Measurements from ENCODE around the gene NONO.

The NONO gene

GRCh38 chrX:71283403-71284143 is at the start of gene NONO:
Gene NONO (plus strand): TSS chrX:71283635. CDS start chrX:71290638, 7,003 bp downstream.
- TF ChIP-seq CTCF (IDR thresholded peaks at IDR 0.05; ENCODE audit: control insufficient read depth, insufficient read depth, low read depth, low read length, missing control alignments) = no peak
- DNase-seq (ENCODE audit: low read depth) = peak; percentile 97

GRCh38 chrX:71235482-71235881 is 48.0 kb upstream of the NONO start:
- no peak for TF ChIP-seq CTCF (IDR thresholded peaks at IDR 0.05; ENCODE audit: control insufficient read depth, insufficient read depth, low read depth, low read length, missing control alignments)
- H3K4me3 ChIP-seq (ENCODE audit: control insufficient read depth, low read depth, low read length) = no peak overlapping the region
- no peak for DNase-seq (ENCODE audit: low read depth)

More at GRCh38 chrX:71283403-71284143, at the start of gene NONO:
- H3K4me3 ChIP-seq (ENCODE audit: control insufficient read depth, low read depth, low read length) = peak within 1 kb of the TSS; percentile 67

DNA sequence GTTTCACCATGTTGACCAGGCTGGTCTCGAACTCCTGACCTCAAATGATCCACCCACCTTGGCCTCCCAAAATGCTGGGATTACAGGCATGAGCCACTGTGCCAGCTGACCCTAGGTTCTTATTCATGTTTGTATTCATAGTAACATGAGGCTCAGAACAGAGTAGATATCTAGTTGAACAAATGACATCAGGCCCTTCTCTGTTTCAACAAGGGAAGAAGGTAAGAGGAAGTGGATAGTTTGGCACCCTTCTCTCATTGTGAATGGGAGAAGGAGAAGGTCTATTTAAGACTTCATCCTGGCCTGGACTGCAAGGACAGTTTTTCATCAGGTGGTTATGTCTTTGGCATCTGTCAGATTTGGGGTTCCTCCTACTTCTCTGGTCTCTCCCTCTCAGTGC is 46.6 kb upstream of the NONO start:
- no peak for DNase-seq (ENCODE audit: low read depth)
- no peak overlapping the region for H3K4me3 ChIP-seq (ENCODE audit: control insufficient read depth, low read depth, low read length)
- TF ChIP-seq CTCF (IDR thresholded peaks at IDR 0.05; ENCODE audit: control insufficient read depth, insufficient read depth, low read depth, low read length, missing control alignments) = no peak

DNA sequence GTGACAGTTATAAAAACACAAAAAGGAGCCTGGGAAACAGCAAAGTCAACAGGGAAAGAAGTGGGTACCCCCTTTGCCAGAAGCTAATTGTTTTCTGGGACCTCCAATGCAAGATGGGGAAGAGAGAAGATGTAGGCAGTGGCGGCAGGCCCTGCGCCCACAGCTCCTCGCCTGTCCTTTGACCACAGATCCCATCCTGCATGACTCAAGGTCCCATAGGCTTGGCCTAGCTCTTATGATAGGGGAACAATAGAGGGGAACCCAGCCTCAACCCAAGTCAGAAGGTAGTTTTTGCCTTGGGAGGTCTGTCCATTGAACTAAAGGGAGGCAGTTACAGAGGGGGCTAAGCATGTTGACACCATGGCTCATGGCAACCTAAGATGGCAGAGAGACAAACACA is 43.7 kb upstream of the NONO start:
- no peak for TF ChIP-seq CTCF (IDR thresholded peaks at IDR 0.05; ENCODE audit: control insufficient read depth, insufficient read depth, low read depth, low read length, missing control alignments)
- no peak overlapping the region for H3K4me3 ChIP-seq (ENCODE audit: control insufficient read depth, low read depth, low read length)

GRCh38 chrX:71241301-71241700 is 42.1 kb upstream of the NONO start:
- DNase-seq (ENCODE audit: low read depth) = no peak
- TF ChIP-seq CTCF (IDR thresholded peaks at IDR 0.05; ENCODE audit: control insufficient read depth, insufficient read depth, low read depth, low read length, missing control alignments) = no peak
- H3K4me3 ChIP-seq (ENCODE audit: control insufficient read depth, low read depth, low read length) = no peak overlapping the region

More for the DNA sequence above, 43.7 kb upstream of the NONO start:
- no peak for DNase-seq (ENCODE audit: low read depth)

DNA sequence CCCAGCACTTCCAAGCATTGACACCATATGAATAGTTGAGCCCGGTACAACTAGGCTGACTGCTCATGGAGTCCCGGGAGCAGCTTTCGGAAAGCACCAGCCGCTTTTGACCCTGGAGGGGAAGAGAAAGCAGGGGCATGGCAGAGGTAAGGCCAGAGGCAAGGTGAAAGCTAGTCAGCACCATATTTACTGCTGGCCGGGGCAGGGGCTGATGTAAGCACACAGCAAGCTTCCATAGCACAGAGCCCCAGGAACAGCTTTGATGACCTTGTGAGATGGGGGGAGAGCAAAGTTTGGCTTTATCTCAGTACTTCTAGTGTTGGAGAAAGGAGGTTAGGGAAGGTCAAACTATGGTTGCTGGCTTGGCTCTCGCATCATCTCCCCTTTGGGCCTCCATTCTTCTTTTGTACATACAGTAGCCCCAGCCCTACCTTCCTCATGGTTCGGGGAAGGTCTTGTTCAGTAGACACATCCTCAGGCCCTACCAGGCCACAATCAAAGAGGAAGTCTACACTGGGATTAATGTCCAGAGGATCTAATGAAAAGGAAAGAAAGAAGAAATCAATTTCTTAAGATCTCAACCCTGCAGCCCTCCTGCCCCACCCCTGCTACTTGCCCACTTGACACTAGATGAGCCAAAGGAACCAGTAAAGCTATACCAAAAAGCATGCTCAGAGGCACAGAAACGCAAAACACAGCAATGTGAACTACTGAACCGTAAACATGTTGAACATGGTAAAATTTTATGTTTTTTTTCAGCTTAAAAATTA is 38.9 kb upstream of the NONO start:
- no peak for TF ChIP-seq CTCF (IDR thresholded peaks at IDR 0.05; ENCODE audit: control insufficient read depth, insufficient read depth, low read depth, low read length, missing control alignments)
- no peak overlapping the region for H3K4me3 ChIP-seq (ENCODE audit: control insufficient read depth, low read depth, low read length)
- DNase-seq (ENCODE audit: low read depth) = no peak
